GM12872 (cell line): Measurements from ENCODE around the gene NCKAP1.

ENCODE experiments used
- CTCF ChIP-seq: IDR thresholded peaks from 3 replicates; pipeline ENCODE4 v1.5.1; 2011; ENCODE audit warnings: low read depth, mild to moderate bottlenecking, low read length, moderate library complexity; ENCODE audit not compliant: insufficient read depth

The NCKAP1 gene

GRCh38 chr2:182929972-182930371 lies 108.3 kb downstream of the NCKAP1 start:
- no peak for TF ChIP-seq CTCF

GRCh38 chr2:182924306-182924705 lies 114.0 kb downstream of the NCKAP1 start:
- no peak for TF ChIP-seq CTCF

- no peak for TF ChIP-seq CTCF
Measured at GRCh38 chr2:182921234-182921633, 117.0 kb downstream of the NCKAP1 start.

GRCh38 chr2:182920631-182921056 lies 117.6 kb downstream of the NCKAP1 start:
- TF ChIP-seq CTCF, result no peak

GRCh38 chr2:182920089-182920488 lies 118.2 kb downstream of the NCKAP1 start:
- no peak for TF ChIP-seq CTCF

GRCh38 chr2:182918961-182919652 lies 119.2 kb downstream of the NCKAP1 start:
- no peak for TF ChIP-seq CTCF

GRCh38 chr2:182917924-182918323 lies 120.3 kb downstream of the NCKAP1 start:
- TF ChIP-seq CTCF, result no peak

GRCh38 chr2:182916417-182916816 lies 121.8 kb downstream of the NCKAP1 start:
- no peak for TF ChIP-seq CTCF
